GM23338 (cell line): ENCODE results near the gene SLC39A11. TPM values are rescaled to one million over a fixed set of nuclear protein-coding genes. Genes with fewer than 3 reads are reported as not detected.

ENCODE experiments used
- ATAC-seq: fragments of 200-7000 bp; cut with Tn5 transposase; 3 replicates; pipeline ENCODE4 v1.9.1; 2020
- DNase-seq: peaks from one replicate; pipeline ENCODE4 v3.0.0-alpha.2; 2015; ENCODE audit warnings: low spot score
- H2AFZ ChIP-seq: fragments of 200-600 bp; sonication (generic); 2 replicates; pipeline ENCODE4 v1.8.0; 2016; ENCODE audit warnings: antibody characterized with exemption, mild to moderate bottlenecking, moderate library complexity
- H3F3A ChIP-seq: fragments of 200-600 bp; sonication (generic); replicated peaks from 2 replicates; pipeline ENCODE4 v1.8.0; 2017; ENCODE audit warnings: antibody characterized with exemption, mixed run types, low read depth
- H3K27ac ChIP-seq: fragments of 200-600 bp; sonication (generic); 2 replicates; pipeline ENCODE4 v1.6.1; 2016; ENCODE audit warnings: low read depth
- H3K27me3 ChIP-seq: fragments of 200-600 bp; sonication (generic); 2 replicates; pipeline ENCODE4 v1.8.0; 2016; ENCODE audit warnings: mild to moderate bottlenecking, mixed run types, moderate library complexity; ENCODE audit not compliant: insufficient read depth
- H3K36me3 ChIP-seq: fragments of 200-600 bp; sonication (generic); 2 replicates; pipeline ENCODE4 v1.8.0; 2016; ENCODE audit warnings: mild to moderate bottlenecking; ENCODE audit not compliant: insufficient read depth
- H3K4me1 ChIP-seq: fragments of 200-600 bp; sonication (generic); 2 replicates; pipeline ENCODE4 v1.8.0; 2016; ENCODE audit warnings: mild to moderate bottlenecking, moderate library complexity; ENCODE audit not compliant: insufficient read depth
- H3K4me2 ChIP-seq: fragments of 200-600 bp; sonication (generic); 2 replicates; pipeline ENCODE4 v1.7.1; 2017; ENCODE audit warnings: mixed run types
- H3K4me3 ChIP-seq: fragments of 200-600 bp; sonication (generic); 2 replicates; pipeline ENCODE4 v1.6.1; 2016; ENCODE audit warnings: mixed run types
- H3K79me2 ChIP-seq: fragments of 200-600 bp; sonication (generic); replicated peaks from 2 replicates; pipeline ENCODE4 v1.8.0; 2017; ENCODE audit warnings: mild to moderate bottlenecking; ENCODE audit not compliant: insufficient read depth
- H3K9me2 ChIP-seq: fragments of 200-600 bp; sonication (generic); 2 replicates; pipeline ENCODE4 v1.8.0; 2017; ENCODE audit not compliant: insufficient read depth
- H4K20me1 ChIP-seq: fragments of 200-600 bp; sonication (generic); replicated peaks from 2 replicates; pipeline ENCODE4 v1.8.0; 2017; ENCODE audit warnings: mild to moderate bottlenecking; ENCODE audit not compliant: insufficient read depth
- H3K27ac Mint-ChIP-seq: 2 replicates; pipeline ENCODE4 v1.8.0; 2020; ENCODE audit warnings: inconsistent platforms, mild to moderate bottlenecking, moderate library complexity, mixed read lengths
- H3K27me3 Mint-ChIP-seq: 3 replicates; pipeline ENCODE4 v1.8.0; 2022; ENCODE audit warnings: low read depth, mild to moderate bottlenecking, moderate library complexity, mixed read lengths, inconsistent platforms; ENCODE audit not compliant: insufficient read depth, poor library complexity
- H3K36me3 Mint-ChIP-seq: 3 replicates; pipeline ENCODE4 v1.8.0; 2021; ENCODE audit warnings: low read depth, mild to moderate bottlenecking, inconsistent platforms, moderate library complexity, mixed read lengths
- H3K4me1 Mint-ChIP-seq: 3 replicates; pipeline ENCODE4 v1.8.0; 2020; ENCODE audit warnings: mild to moderate bottlenecking, inconsistent platforms, mixed read lengths
- H3K4me3 Mint-ChIP-seq: 3 replicates; pipeline ENCODE4 v1.8.0; 2021; ENCODE audit warnings: moderate library complexity, mild to moderate bottlenecking, inconsistent platforms, mixed read lengths
- H3K9me3 Mint-ChIP-seq: 3 replicates; pipeline ENCODE4 v1.8.0; 2020; ENCODE audit warnings: moderate library complexity, mild to moderate bottlenecking, inconsistent platforms, mixed read lengths
- CTCF ChIP-seq, 2 experiments: fragments of 200-600 bp in 1 of 2; sonication (generic) in 1 of 2; conservative IDR thresholded peaks; 2 replicates each; pipeline versions ENCODE4 v1.5.1 to v1.6.1; 2016 to 2017; ENCODE audit warnings: antibody characterized with exemption in 2 of 2, low read depth in 2 of 2, mild to moderate bottlenecking in 2 of 2, moderate library complexity in 1 of 2
- ETS1 ChIP-seq: IDR thresholded peaks from 2 replicates; pipeline ENCODE4 v1.6.1; 2016; ENCODE audit warnings: antibody characterized with exemption
- REST ChIP-seq: IDR thresholded peaks from one replicate; pipeline ENCODE4 v1.6.1; 2018; ENCODE audit warnings: antibody characterized with exemption; ENCODE audit not compliant: unreplicated experiment
- ZNF114 ChIP-seq: fragments of 250-450 bp; sonication (Bioruptor Pico); IDR thresholded peaks from 2 replicates; pipeline ENCODE4 v1.5.0; 2020; ENCODE audit warnings: mild to moderate bottlenecking, moderate library complexity
- ZNF462 ChIP-seq: fragments of 250-450 bp; sonication (Bioruptor Pico); IDR thresholded peaks from 2 replicates; pipeline ENCODE4 v1.5.0; 2020; ENCODE audit warnings: mild to moderate bottlenecking, moderate library complexity
- polyA plus RNA-seq: library from polyadenylated mRNA; unstranded; fragments of >200 nt; fragmentation: Nextera tagmentation; extraction: Ambion mirVana; gene quantifications from 2 replicates; pipeline ENCODE4 v1.2.1, GENCODE V29; 2016
- total RNA-seq: library from RNA; depleted of rRNA; stranded (reverse); fragments of >200 nt; shearing (Covaris generic); gene quantifications from 2 replicates; pipeline ENCODE4 v1.2.3, GENCODE V29; 2014

The SLC39A11 gene
- total and polyA plus RNA-seq, 2 experiments from 2014 or later: 10.8 to 18.1 TPM

- no peaks in the 10 kb centered on the region; the same call in 1 of the 2 replicates for H3K27me3 ChIP-seq
- no peak overlapping the region for H2AFZ ChIP-seq
- Mint-ChIP-seq H3K4me3 (no peak overlapping the region), H3K27ac (no peak overlapping the region), H3K36me3 (peaks cover 4% of the 10 kb centered on the region; the same call in 2 of the 3 replicates), H3K4me1 (peaks cover 4% of the 10 kb centered on the region; the same call in 2 of the 3 replicates), H3K27me3 (peaks cover 6% of the 10 kb centered on the region), H3K9me3 (no peaks in the 10 kb centered on the region; the same call in 1 of the 3 replicates)
- H3K4me2 ChIP-seq: no peak overlapping the region
- H3K27ac ChIP-seq: no peak overlapping the region
- no peak overlapping the region for H3K4me3 ChIP-seq
- ATAC-seq: no peak
- H3K79me2 ChIP-seq: no peaks in the 10 kb centered on the region
- TF ChIP-seq ZNF462 (CRISPR knock-in tag): no peak
- TF ChIP-seq ETS1: no peak
- no peaks in the 10 kb centered on the region for H3F3A ChIP-seq
- H4K20me1 ChIP-seq: no peaks in the 10 kb centered on the region
- H3K4me1 ChIP-seq: no peaks in the 10 kb centered on the region
- no peaks in the 10 kb centered on the region; the same call in 1 of the 2 replicates for H3K9me2 ChIP-seq
- DNase-seq: no peak
- H3K36me3 ChIP-seq: no peaks in the 10 kb centered on the region
Measured at GRCh38 chr17:72760368-72760767, 332.1 kb downstream of the SLC39A11 start.

GRCh38 chr17:72759301-72759700, 333.2 kb downstream of the SLC39A11 start:
- peaks cover 3% of the 10 kb centered on the region; the same call in 1 of the 3 replicates for H3K36me3 Mint-ChIP-seq
- TF ChIP-seq REST: no peak
- TF ChIP-seq ZNF114 (CRISPR knock-in tag): no peak
- no peak for TF ChIP-seq CTCF (conservative IDR thresholded peaks at IDR 0.05; ENCODE audit: low read depth in 2 of 2)

More at GRCh38 chr17:72759301-72759700, 333.2 kb downstream of the SLC39A11 start:
- Histone ChIP-seq H3F3A (no peaks in the 10 kb centered on the region), H3K4me1 (no peaks in the 10 kb centered on the region), H3K4me3 (no peak overlapping the region), H3K9me2 (no peaks in the 10 kb centered on the region; the same call in 1 of the 2 replicates), H2AFZ (no peak overlapping the region), H4K20me1 (no peaks in the 10 kb centered on the region), H3K27ac (no peak overlapping the region), H3K79me2 (no peaks in the 10 kb centered on the region), H3K36me3 (no peaks in the 10 kb centered on the region), H3K27me3 (no peaks in the 10 kb centered on the region), H3K4me2 (no peak overlapping the region)
- no peak overlapping the region for H3K4me3 Mint-ChIP-seq
- H3K9me3 Mint-ChIP-seq: no peaks in the 10 kb centered on the region; the same call in 1 of the 3 replicates
- DNase-seq (no peak), ATAC-seq (no peak)
- H3K27ac Mint-ChIP-seq: no peak overlapping the region
- peaks cover 4% of the 10 kb centered on the region for H3K27me3 Mint-ChIP-seq
- H3K4me1 Mint-ChIP-seq: peaks cover 4% of the 10 kb centered on the region; the same call in 2 of the 3 replicates
